Muscle of leg (tissue), 11 donors: ENCODE results near the gene APOL2. TPM values are rescaled to one million over a fixed set of nuclear protein-coding genes. Genes with fewer than 3 reads are reported as not detected.
"Not testable (repeated sequence)": the region's sequence is repeated elsewhere in the genome, so short reads cannot be mapped to it uniquely, and the experiment has no call there.

Source experiments
- DNase-seq: peaks from one replicate; pipeline ENCODE4 v3.0.0; 2013
- H3K27ac ChIP-seq: one replicate; pipeline ENCODE4 v1.5.1; 2013; ENCODE audit warnings: mild to moderate bottlenecking, low read length, control low read depth
- H3K27me3 ChIP-seq: one replicate; pipeline ENCODE4 v1.6.1; 2013; ENCODE audit warnings: low read length; ENCODE audit not compliant: control insufficient read depth, insufficient read depth
- H3K36me3 ChIP-seq: one replicate; pipeline ENCODE4 v1.6.1; 2013; ENCODE audit warnings: low read length; ENCODE audit not compliant: control insufficient read depth, insufficient read depth
- H3K4me1 ChIP-seq: one replicate; pipeline ENCODE4 v1.6.1; 2013; ENCODE audit warnings: low read length; ENCODE audit not compliant: control insufficient read depth, insufficient read depth
- H3K4me3 ChIP-seq: one replicate; pipeline ENCODE4 v1.5.1; 2013; ENCODE audit warnings: low read length, control low read depth
- H3K9me3 ChIP-seq: replicated peaks from 2 replicates; pipeline ENCODE4 v1.6.1; 2013; ENCODE audit warnings: low read depth, low read length; ENCODE audit not compliant: control insufficient read depth
- WGBS: methylation state at CpG from one replicate; pipeline ENCODE4 v1.1.5; 2013; ENCODE audit warnings: missing lambda C conversion rate; ENCODE audit not compliant: insufficient coverage; 5-methylcytosine and 5-hydroxymethylcytosine counted together
- polyA plus RNA-seq, 8 donors: library from polyadenylated mRNA; unstranded; fragments of 120-200 nt; gene quantifications; one replicate each; pipeline versions ENCODE4 v1.2.1 to v1.2.3, GENCODE V29; 2013; ENCODE audit warnings: inconsistent platforms in 1 of 8, low replicate concordance in 1 of 8; ENCODE audit not compliant: insufficient read length in 8 of 8, insufficient read depth in 1 of 8
- total RNA-seq: library from RNA; stranded (reverse); fragments of 120-200 nt; gene quantifications from one replicate; pipeline ENCODE4 v1.2.4, GENCODE V29; 2013

The APOL2 gene
- total and polyA plus RNA-seq, 9 donors, result 15.9 to 23.8 (median 18.8) TPM

- Histone ChIP-seq H3K27ac (no peak overlapping the region), H3K9me3 (no peaks in the 10 kb centered on the region), H3K27me3 (no peaks in the 10 kb centered on the region), H3K4me1 (peaks cover 29% of the 10 kb centered on the region), H3K4me3 (no peak overlapping the region), H3K36me3 (peaks cover 55% of the 10 kb centered on the region)
- no peak for DNase-seq
- WGBS, result 43% methylated on average over 6 of the region's 14 CpGs
These were observed 42.5 kb upstream of the APOL2 start for GRCh38 chr22:36281781-36282327.

DNA sequence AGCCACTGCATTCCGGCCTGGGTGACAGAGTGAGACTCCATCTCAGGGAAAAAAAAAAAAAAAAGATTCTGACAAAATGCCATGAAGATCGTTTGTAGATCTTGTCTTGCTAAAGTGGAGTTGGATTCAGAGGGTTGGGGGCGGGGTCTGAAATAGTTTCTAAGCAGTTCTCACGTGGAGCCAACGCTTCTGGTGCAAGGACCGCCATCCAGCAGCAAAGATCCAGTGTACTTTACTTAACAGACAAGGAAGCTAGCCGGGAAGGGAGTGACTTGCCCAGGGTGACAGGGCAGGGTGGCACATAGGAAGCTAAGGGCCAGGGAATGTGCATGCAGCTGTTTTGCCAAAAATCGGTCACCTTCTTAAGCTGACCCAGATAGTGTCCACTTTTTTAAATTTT is 41.1 kb upstream of the APOL2 start:
- DNase-seq, result no peak
- H3K27me3 ChIP-seq, result no peaks in the 10 kb centered on the region
- no peak overlapping the region for H3K4me3 ChIP-seq
- H3K4me1 ChIP-seq, result peaks cover 15% of the 10 kb centered on the region
- H3K27ac ChIP-seq, result no peak overlapping the region
- H3K36me3 ChIP-seq, result peaks cover 40% of the 10 kb centered on the region
- 71% methylated on average over 7 of the region's 8 CpGs for WGBS
- no peaks in the 10 kb centered on the region for H3K9me3 ChIP-seq

DNA sequence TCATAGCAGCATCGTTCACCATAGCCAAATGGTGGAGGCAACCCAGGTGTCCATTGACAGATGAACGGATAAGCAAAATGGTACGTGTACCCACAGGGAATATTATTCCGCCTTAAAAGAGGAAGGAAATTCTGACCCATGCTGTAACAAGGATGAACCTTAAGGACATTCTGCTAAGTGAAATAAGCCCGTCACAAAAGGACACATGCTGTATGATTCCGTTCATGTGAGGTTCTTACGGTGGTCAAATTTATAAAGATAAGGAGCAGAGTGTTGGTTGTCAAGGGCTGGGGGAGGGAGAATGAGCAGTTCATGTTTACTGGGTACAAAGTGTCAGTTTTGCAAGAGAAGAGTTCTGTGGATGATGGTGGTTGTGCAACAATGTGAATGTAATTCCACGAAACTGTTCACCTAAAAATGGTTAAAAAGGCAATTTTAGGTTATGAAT is 39.9 kb upstream of the APOL2 start:
- H3K27ac ChIP-seq, result no peak overlapping the region
- WGBS, result 78% methylated on average over 7 of the region's 8 CpGs
- peaks cover 29% of the 10 kb centered on the region for H3K36me3 ChIP-seq
- no peak for DNase-seq
- no peaks in the 10 kb centered on the region for H3K27me3 ChIP-seq
- peaks cover 8% of the 10 kb centered on the region for H3K4me1 ChIP-seq
- no peak overlapping the region for H3K4me3 ChIP-seq
- H3K9me3 ChIP-seq, result no peaks in the 10 kb centered on the region

- 31% methylated on average over 16 of the region's 18 CpGs for WGBS
- peaks cover 8% of the 10 kb centered on the region for H3K4me1 ChIP-seq
- no peak overlapping the region for H3K27ac ChIP-seq
- DNase-seq, result peak; percentile 60
- H3K36me3 ChIP-seq, result peaks cover 17% of the 10 kb centered on the region
- H3K9me3 ChIP-seq, result no peaks in the 10 kb centered on the region
- no peak overlapping the region for H3K4me3 ChIP-seq
- no peaks in the 10 kb centered on the region for H3K27me3 ChIP-seq
These were observed 38.4 kb upstream of the APOL2 start for GRCh38 chr22:36277482-36278291.

DNA sequence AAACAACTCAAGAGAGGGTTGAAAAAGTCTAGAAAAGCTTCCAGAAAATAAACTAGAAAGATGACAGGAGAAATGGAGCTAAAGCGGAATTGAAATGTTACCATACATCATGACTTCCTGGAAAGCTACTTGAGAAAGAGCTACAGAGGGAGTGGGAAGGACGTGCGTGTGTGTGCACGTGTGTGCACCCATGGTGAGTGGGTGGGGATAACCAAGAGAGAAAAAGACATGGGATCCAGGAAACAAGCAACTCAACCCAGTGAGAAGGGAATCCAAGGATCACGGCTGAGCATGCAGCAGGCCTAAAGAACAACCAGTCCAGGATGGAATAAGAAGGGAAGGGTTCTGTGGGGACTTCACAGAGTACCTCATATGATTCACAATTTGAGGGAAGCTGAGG is 35.2 kb upstream of the APOL2 start:
- Histone ChIP-seq H3K36me3 (no peaks in the 10 kb centered on the region), H3K27me3 (no peaks in the 10 kb centered on the region), H3K4me1 (peaks cover 8% of the 10 kb centered on the region), H3K4me3 (no peak overlapping the region), H3K9me3 (no peaks in the 10 kb centered on the region), H3K27ac (no peak overlapping the region)
- 74% methylated on average over 4 of the region's 5 CpGs for WGBS
- no peak for DNase-seq

- H3K27ac ChIP-seq, H3K4me3 ChIP-seq, H3K36me3 ChIP-seq, H3K9me3 ChIP-seq, H3K27me3 ChIP-seq, DNase-seq, H3K4me1 ChIP-seq: not testable (repeated sequence)
- WGBS, result 100% methylated on average over 2 of the region's 5 CpGs
These were observed 32.6 kb upstream of the APOL2 start for GRCh38 chr22:36271951-36272350.

GRCh38 chr22:36271231-36271630 is 31.9 kb upstream of the APOL2 start:
- H3K36me3 ChIP-seq, H3K27ac ChIP-seq, H3K9me3 ChIP-seq, H3K4me3 ChIP-seq, H3K27me3 ChIP-seq, H3K4me1 ChIP-seq, DNase-seq: not testable (repeated sequence)
- 80% methylated on average over 5 of the region's 7 CpGs for WGBS

GRCh38 chr22:36267896-36268485 is 28.7 kb upstream of the APOL2 start:
- WGBS, result 80% methylated on average over 5 of the region's 11 CpGs
- no peak for DNase-seq
- H3K9me3 ChIP-seq, result no peaks in the 10 kb centered on the region

GRCh38 chr22:36267058-36267457 is 27.7 kb upstream of the APOL2 start:
- WGBS, result no CpG with 5 or more reads among the region's 4 CpGs
- Histone ChIP-seq H3K27ac (no peak overlapping the region), H3K36me3 (peaks cover 6% of the 10 kb centered on the region), H3K4me1 (no peaks in the 10 kb centered on the region), H3K4me3 (no peak overlapping the region), H3K27me3 (no peaks in the 10 kb centered on the region), H3K9me3 (no peaks in the 10 kb centered on the region)
- no peak for DNase-seq

More at GRCh38 chr22:36267896-36268485, 28.7 kb upstream of the APOL2 start:
- H3K4me1 ChIP-seq, result no peaks in the 10 kb centered on the region
- H3K27ac ChIP-seq, result no peak overlapping the region
- H3K4me3 ChIP-seq, result no peak overlapping the region
- H3K27me3 ChIP-seq, result no peaks in the 10 kb centered on the region
- H3K36me3 ChIP-seq, result peaks cover 6% of the 10 kb centered on the region

DNA sequence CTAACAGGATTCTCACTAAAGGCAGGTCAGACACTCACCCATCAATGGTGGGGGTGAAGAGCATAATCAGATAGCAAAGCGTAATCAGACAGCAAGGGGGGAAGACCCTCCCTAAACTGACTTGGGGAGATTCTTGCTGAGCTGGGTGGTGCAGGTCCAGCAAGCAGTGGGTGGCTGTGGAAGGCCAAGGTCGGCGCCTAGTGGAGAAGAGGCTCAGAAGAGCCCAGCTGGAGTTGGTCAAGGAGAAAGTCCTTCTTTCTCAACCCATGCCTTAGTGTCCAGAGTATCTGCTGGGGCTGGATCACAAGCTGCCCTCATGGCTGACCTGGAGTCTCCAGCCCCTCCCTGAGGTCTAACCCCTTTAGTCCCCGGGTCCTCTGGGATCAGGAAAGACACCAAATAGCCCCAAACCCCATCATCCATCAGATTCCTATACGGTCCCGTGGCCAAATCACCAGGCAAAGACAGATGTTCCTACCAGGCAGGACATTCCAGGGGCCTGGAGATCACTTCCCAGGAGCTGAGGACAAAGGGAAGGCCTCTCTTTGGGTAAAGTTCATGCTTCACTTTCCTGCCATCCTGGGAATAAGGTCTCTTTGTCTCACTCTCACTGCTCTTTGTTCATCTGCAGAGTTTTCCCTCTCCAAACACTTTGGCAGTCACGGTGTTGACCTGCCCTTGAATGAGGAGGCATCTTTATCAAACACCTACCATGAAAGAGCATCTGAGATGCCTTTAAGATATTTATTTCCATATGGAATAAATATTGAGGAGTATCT is 24.7 kb upstream of the APOL2 start:
- WGBS, result 79% methylated on average over 2 of the region's 7 CpGs
- not testable (repeated sequence) for H3K27ac ChIP-seq, H3K9me3 ChIP-seq, H3K4me3 ChIP-seq, H3K27me3 ChIP-seq, DNase-seq
- Histone ChIP-seq H3K4me1 (peaks cover 20% of the 10 kb centered on the region), H3K36me3 (peaks cover 10% of the 10 kb centered on the region)
